GM21717 (cell line): ENCODE results near the gene CTXND2.
"Not testable (repeated sequence)": the region's sequence is repeated elsewhere in the genome, so short reads cannot be mapped to it uniquely, and the experiment has no call there.

Source experiments
- ATAC-seq: cut with Tn5 transposase; IDR thresholded peaks from one replicate; pipeline ENCODE4 v1.9.1; 2021; ENCODE audit warnings: mild to moderate bottlenecking, moderate library complexity; ENCODE audit not compliant: unreplicated experiment

CTXND2 gene

GRCh38 chr1:150890033-150890416 lies 3.1 kb downstream of the CTXND2 start:
- no peak for ATAC-seq

DNA sequence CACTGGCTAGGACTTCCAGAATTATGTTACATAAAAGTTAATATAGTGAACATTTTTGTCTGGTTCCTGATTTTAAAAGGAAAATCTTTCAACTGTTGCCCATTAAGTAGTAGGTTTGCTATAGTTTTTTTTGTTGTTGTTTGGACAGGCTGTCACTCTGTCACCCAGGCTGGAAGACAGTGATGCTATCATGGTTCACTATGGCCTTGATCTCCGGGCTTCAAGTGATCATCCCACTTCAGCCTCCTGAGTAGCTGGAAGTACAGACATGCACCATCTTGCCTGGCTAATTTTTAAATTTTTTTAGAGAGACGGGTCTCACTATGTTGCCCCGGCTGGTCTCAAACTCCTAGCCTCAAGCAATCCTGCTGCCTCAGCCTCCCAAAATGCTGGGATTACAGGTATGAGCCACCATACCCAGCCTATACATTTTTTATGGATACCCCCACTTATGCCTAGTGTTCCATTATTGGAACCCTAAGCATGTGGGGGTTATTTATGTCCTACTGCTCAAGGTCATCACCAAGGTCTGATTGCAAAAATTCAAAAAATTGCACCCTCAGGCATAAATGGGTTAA lies 6.5 kb downstream of the CTXND2 start:
- no peak for ATAC-seq

- ATAC-seq: no peak
These were observed 8.7 kb downstream of the CTXND2 start for GRCh38 chr1:150895618-150896017.

DNA sequence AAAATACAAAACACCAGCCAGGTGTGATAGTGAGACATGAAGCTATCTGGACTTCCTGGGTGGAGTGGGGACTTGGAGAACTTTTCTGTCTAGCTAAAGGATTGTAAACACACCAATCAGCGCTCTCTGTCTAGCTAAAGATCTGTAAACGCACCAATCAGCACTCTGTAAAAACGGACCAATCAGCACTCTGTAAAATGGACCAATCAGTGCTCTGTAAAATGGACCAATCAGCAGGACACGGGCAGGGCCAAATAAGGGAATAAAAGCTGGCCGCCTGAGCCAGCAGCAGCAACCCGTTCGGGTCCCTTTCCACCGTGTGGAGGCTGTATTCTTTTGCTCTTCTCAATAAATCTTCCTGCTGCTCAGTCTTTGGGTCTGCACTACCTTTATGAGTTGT lies 12.9 kb downstream of the CTXND2 start:
- not testable (repeated sequence) for ATAC-seq

DNA sequence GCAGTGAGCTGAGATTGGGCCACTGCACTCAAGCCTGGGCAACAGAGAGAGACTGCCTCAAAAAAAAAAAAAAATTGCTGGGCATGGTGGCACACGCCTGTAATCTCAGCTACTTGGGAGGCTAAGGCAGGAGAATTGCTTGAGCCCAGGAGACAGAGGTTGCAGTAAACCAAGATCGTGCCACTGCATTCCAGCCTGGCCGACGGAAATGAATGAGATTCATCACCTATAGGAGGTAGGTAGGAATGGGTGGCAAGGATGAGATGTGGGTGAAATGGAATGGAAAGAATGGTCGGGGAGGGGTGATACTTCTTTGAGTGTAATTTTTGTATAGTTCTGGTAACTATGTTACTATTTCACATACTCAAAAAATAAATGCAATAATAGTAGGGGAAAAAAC lies 15.4 kb downstream of the CTXND2 start:
- ATAC-seq: no peak

DNA sequence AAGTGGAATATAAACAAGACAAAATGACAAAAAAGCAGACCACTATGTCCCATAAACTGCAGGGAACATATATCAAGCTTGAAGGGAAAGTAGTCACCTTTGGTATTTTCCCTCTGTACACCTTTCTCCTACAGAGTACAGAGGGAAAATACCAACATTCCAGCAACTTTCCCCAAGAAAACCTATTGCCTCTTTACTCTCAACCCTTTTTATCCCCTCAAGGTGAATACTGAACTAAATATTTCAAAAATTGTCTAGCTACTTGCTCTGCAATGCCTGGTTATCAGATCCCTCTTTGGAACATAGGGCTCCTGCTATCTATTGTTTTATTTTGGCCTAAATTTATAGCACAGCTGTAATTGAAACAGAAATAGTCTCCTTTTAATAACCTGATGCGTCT lies 15.8 kb downstream of the CTXND2 start:
- no peak for ATAC-seq

DNA sequence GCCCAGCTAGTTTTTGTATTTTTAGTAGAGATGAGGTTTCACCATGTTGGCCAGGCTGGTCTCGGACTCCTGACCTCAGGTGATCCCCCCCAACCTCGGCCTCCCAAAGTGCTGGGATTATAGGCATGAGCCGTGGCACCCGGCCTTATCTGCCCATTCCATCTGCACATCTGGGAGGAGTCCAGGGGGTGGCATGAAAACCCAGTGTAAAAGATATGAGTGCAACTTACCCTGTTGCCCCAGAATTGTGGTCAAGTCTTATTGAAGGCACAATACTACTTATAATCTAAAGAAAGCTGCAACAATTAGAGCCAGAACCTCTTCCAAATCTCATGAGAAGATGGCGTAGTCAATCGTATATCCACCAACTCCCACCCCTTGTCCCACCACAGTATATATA lies 18.4 kb downstream of the CTXND2 start:
- ATAC-seq: no peak

- no peak for ATAC-seq
These were observed 19.4 kb downstream of the CTXND2 start for GRCh38 chr1:150906329-150906728.

DNA sequence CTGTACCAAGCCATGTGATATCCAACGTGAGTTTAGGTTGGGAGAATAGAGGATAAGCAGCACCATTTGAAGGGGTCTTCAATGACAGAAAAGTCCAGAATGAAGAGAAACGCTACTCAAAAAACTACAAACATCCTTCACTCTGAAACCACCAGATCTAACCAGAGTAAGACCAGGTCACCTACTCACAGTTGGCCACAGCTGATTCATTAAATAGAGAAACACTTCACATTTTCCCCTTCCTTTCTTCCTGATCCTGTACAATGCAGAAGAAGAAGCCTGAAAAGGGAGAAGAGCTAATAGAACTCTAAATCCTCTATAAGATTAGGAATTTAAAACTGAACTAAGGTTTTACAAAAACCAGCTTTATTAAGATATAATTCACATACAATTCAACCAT lies 19.9 kb downstream of the CTXND2 start:
- no peak for ATAC-seq

DNA sequence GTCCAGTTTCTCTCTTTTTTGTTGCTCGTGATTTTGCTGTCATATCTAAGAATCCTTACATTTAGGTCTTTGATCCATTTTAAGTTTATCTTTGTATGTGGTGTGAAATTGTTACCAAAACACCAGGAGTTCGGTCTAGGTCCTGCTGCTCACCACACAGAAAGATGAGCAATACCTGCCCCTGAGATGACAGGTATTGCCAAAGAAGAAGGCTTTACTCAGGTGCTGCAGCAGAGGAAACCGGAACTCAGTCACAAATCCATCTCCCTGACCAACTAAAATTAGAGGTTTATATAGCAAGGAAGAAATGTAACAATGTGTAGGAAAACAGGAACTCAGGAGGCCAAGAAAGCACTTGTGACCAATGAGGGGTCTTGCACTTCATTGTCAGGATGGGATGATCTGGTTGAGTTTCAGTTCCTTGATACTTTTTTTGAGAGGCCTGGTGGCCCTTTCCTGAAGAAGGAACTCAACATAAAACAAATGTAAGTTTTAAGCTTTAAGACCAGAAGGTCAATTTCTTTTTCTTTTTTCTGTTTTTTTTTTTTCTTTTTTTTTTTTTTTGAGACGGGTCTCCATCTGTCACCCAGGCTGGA lies 22.7 kb downstream of the CTXND2 start:
- no peak for ATAC-seq

- no peak for ATAC-seq
These were observed 25.7 kb downstream of the CTXND2 start for GRCh38 chr1:150912623-150913022.

DNA sequence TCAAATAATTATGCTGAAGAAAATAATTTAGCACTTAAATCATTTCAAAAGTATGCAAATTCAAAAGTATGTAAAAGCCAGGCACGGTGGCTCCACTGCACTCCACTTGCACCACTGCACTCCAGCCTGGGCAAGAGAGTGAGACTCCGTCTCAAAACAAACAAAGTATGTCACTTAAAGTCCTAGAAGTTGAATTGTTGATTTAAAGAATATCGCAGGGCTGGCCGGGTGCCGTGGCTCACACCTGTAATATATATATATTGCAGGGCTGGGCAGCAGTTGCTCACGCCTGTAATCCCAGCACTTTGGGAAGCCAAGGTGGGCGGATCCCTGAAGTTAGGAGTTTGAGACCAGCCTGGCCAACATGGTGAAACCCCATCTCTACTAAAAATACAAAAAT lies 30.5 kb downstream of the CTXND2 start:
- ATAC-seq: no peak

DNA sequence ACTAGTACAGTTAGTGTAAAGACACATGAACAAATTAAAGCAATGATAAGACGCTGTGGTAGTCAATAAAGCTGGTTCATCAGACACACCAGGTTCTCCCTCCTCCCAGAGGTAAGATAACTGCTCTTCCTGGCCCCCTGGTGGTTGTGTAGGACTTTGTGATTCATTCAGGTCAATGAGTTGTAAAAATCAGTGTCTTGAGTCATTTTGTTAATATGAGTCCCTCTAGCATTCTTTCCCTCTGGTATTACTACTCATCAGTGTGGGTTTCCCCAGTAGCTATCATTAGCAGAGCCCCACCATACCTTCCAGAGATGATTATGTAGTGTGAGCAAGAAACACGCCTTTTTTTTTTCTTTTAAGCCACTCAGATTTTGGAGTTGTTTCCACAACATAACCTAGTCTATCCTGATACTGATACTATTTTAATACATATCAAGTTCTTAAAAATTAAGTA lies 35.6 kb downstream of the CTXND2 start:
- ATAC-seq: peak; percentile 48

GRCh38 chr1:150925080-150925479 lies 38.1 kb downstream of the CTXND2 start:
- ATAC-seq: no peak

GRCh38 chr1:150926097-150926741 lies 39.3 kb downstream of the CTXND2 start, which contains the start of gene SETDB1:
SETDB1 (plus strand) TSS chr1:150926363; CDS start chr1:150927715, 1,352 bp downstream.
- ATAC-seq: peak; percentile 88

- ATAC-seq: no peak
These were observed 40.7 kb downstream of the CTXND2 start for GRCh38 chr1:150927624-150928023.

DNA sequence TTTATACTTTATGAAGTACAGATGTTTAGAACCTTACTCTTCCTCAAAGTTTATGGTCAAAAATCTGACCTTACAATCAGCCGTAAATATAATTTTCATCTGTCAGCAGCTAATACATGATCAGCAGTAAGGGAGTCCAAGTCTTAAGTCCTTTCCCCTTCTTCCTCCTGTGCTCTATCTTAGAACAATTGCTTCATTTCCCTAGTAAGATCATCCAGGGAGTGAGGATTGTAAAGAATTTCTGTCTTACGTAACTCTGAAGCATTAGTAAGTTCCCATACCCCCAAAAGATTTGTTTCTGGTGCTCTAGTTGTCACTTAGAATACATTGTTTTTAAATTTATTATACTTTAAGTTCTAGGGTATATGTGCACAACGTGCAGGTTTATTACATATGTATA lies 41.4 kb downstream of the CTXND2 start:
- no peak for ATAC-seq

DNA sequence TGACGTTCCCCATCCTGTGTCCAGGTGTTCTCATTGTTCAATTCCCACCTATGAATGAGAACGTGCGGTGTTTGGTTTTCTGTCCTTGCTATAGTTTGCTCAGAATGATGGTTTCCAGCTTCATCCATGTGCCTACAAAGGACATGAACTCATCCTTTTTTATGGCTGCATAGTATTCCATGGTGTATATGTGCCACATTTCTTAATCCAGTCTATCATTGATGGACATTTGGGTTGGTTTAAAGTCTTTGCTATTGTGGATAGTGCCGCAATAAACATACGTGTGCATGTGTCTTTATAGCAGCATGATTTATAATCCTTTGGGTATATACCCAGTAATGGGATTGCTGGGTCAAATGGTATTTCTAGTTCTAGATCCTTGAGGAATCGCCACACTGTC lies 41.8 kb downstream of the CTXND2 start:
- ATAC-seq: not testable (repeated sequence)

DNA sequence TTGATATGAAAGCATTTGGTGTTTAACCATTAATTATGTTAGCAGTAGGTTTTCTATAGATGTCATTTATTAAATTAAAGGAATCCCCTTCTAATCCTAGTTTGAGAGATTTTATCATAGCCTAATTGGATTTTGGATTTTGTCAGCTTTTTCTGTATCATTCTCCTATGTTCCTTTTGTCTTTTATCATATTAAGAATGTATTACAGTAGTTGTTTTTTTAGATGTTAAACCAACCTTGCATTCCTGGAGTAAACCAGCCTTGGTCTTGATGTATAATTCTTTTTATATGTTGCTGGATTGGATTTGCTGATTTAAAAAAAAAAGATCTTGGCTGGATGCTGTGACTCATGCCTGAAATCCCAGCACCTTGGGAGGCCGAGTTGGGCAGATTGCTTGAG lies 44.8 kb downstream of the CTXND2 start:
- no peak for ATAC-seq

- ATAC-seq: no peak
These were observed 57.9 kb downstream of the CTXND2 start for GRCh38 chr1:150944856-150945255.

DNA sequence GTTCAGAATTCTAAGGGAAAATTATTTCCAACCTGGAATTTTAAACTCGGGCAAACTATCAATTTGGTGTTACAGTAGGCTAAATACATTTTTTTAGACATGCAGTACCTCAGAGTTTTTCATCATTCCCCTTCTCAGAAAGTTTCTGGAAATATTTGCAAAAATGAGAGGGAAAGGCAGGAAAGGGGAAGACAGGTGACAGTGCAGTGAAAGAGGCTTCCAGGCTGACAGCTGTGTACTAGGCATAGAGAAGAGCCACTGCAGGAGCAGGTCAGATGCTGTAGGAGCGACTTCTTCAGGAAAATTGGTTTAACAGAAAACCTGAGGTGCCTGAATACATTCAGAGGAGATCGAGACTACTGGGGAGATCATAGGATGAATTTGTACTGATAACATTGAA lies 67.8 kb downstream of the CTXND2 start:
- ATAC-seq: no peak

DNA sequence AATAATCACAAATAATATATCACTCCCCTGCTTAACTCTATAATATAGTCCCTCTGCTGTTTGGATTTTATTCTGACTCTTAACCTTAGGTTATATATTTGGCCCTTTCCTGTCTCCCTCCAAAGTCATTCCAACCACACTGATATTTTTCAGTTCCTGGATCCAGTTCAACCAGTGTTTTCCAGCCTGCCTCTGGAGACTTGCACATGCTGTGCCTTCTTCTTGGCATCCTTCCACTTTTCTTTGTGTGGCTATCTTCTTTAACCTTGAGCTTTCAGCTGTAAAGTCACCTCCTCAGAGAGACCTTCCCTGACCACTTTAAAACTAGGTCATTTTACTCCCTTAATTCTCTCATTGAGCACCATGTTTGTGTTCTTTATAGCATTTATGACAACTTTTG lies 68.3 kb downstream of the CTXND2 start:
- ATAC-seq: no peak
